Neural crest cell (in vitro differentiated cells): ENCODE results near the gene NRXN3. TPM values are rescaled to one million over a fixed set of nuclear protein-coding genes. Genes with fewer than 3 reads are reported as not detected.

Experiments
- DNase-seq: peaks from one replicate; pipeline ENCODE4 v3.0.0; 2021; ENCODE audit warnings: low read depth, mixed read lengths, low spot score
- H3K27ac Mint-ChIP-seq: one replicate; pipeline ENCODE4 v1.8.0; 2021; ENCODE audit warnings: mild to moderate bottlenecking, mixed read lengths; ENCODE audit not compliant: unreplicated experiment
- H3K27me3 Mint-ChIP-seq: 2 replicates; pipeline ENCODE4 v1.8.0; 2021; ENCODE audit warnings: low read depth, mild to moderate bottlenecking, mixed read lengths
- H3K36me3 Mint-ChIP-seq: 2 replicates; pipeline ENCODE4 v1.8.0; 2021; ENCODE audit warnings: low read depth, mild to moderate bottlenecking, mixed read lengths
- H3K4me1 Mint-ChIP-seq: 2 replicates; pipeline ENCODE4 v1.8.0; 2021; ENCODE audit warnings: mixed read lengths
- H3K4me3 Mint-ChIP-seq: one replicate; pipeline ENCODE4 v1.8.0; 2021; ENCODE audit warnings: mild to moderate bottlenecking, mixed read lengths
- H3K9me3 Mint-ChIP-seq: 2 replicates; pipeline ENCODE4 v1.8.0; 2021; ENCODE audit warnings: mixed read lengths
- total RNA-seq: library from RNA; stranded (reverse); gene quantifications from 2 replicates; pipeline ENCODE4 v1.2.1, GENCODE V29; 2021
- TF ChIP-seq, protein P1 (sequence below): fragments of 200-600 bp; sonication (generic); conservative IDR thresholded peaks from 2 replicates; pipeline ENCODE4 v1.5.0; 2021; ENCODE audit warnings: antibody characterized with exemption, mild to moderate bottlenecking

The NRXN3 gene
- total RNA-seq, 1 donor from 2014 or later, result 2.5 TPM

DNA sequence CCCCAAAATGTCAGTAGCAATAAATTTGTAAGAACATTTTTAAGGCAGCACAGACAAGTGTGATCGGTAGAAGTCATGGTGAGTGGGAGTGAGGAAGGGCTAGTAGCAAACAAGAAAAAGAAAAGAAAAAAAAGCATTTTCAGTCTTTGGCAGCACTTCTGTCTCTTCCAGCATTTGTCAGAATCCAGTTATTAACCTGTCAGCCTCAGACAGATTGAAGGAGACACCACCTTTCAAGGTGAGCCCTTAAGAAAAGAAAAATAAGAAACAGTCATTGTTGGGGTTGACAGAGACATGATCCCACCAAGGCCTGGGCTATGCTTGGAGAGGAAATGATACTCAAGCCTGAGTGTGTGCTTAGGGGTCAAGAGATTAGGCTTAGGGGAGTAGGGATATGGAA is 947.4 kb downstream of the NRXN3 start:
- Mint-ChIP-seq H3K9me3 (no peaks in the 10 kb centered on the region), H3K4me1 (peaks cover 4% of the 10 kb centered on the region), H3K36me3 (no peaks in the 10 kb centered on the region), H3K4me3 (no peak overlapping the region), H3K27ac (no peak overlapping the region), H3K27me3 (no peaks in the 10 kb centered on the region)
- no peak for DNase-seq
- TF ChIP-seq, protein P1, sequence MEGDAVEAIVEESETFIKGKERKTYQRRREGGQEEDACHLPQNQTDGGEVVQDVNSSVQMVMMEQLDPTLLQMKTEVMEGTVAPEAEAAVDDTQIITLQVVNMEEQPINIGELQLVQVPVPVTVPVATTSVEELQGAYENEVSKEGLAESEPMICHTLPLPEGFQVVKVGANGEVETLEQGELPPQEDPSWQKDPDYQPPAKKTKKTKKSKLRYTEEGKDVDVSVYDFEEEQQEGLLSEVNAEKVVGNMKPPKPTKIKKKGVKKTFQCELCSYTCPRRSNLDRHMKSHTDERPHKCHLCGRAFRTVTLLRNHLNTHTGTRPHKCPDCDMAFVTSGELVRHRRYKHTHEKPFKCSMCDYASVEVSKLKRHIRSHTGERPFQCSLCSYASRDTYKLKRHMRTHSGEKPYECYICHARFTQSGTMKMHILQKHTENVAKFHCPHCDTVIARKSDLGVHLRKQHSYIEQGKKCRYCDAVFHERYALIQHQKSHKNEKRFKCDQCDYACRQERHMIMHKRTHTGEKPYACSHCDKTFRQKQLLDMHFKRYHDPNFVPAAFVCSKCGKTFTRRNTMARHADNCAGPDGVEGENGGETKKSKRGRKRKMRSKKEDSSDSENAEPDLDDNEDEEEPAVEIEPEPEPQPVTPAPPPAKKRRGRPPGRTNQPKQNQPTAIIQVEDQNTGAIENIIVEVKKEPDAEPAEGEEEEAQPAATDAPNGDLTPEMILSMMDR, result no peak

DNA sequence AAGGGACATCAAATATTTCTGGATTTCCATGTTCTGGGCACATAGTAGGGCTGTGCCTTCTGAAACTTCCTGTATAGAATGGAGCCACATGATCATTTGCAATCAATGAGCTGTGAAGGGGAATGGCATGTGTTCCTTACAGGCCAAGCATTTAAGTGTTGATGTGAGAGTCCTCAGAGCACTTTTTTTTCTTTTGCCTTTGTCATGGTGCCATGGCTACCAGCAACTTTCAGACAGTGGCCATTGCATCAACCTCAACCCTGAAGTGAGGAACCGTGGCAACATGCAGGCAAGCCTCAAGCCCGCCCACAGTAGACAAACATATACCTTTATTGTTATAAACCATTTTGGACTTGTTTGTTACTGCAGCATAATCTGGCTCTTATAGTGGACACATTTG is 948.1 kb downstream of the NRXN3 start:
- Mint-ChIP-seq H3K27ac (no peak overlapping the region), H3K4me3 (no peak overlapping the region), H3K4me1 (no peaks in the 10 kb centered on the region), H3K9me3 (no peaks in the 10 kb centered on the region), H3K36me3 (no peaks in the 10 kb centered on the region), H3K27me3 (no peaks in the 10 kb centered on the region)
- no peak for DNase-seq
- TF ChIP-seq, protein P1, result no peak

DNA sequence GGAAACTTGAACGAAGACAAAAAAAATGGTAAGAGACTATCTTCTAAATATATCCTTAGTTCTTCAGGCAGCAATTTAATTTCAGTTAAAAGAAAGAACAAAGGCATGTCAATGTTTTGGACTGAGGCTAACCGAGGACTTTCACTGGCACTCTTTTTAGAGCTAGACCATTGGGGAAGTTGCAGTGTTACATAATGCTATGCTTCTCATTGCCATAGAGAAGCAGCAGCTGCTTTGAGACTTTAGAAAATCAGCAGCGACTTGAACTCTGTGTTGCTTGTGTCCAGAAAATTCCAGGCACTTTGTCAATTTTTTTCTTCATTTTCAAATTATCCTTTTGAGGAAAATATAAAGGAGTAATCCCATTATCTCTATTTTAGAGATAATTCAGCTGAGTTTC is 964.2 kb downstream of the NRXN3 start:
- H3K27ac Mint-ChIP-seq, result no peak overlapping the region
- peaks cover 3% of the 10 kb centered on the region for H3K9me3 Mint-ChIP-seq
- DNase-seq, result no peak
- no peaks in the 10 kb centered on the region for H3K27me3 Mint-ChIP-seq
- H3K4me3 Mint-ChIP-seq, result no peak overlapping the region
- H3K4me1 Mint-ChIP-seq, result peaks cover 16% of the 10 kb centered on the region
- TF ChIP-seq, protein P1, result no peak
- H3K36me3 Mint-ChIP-seq, result no peaks in the 10 kb centered on the region

DNA sequence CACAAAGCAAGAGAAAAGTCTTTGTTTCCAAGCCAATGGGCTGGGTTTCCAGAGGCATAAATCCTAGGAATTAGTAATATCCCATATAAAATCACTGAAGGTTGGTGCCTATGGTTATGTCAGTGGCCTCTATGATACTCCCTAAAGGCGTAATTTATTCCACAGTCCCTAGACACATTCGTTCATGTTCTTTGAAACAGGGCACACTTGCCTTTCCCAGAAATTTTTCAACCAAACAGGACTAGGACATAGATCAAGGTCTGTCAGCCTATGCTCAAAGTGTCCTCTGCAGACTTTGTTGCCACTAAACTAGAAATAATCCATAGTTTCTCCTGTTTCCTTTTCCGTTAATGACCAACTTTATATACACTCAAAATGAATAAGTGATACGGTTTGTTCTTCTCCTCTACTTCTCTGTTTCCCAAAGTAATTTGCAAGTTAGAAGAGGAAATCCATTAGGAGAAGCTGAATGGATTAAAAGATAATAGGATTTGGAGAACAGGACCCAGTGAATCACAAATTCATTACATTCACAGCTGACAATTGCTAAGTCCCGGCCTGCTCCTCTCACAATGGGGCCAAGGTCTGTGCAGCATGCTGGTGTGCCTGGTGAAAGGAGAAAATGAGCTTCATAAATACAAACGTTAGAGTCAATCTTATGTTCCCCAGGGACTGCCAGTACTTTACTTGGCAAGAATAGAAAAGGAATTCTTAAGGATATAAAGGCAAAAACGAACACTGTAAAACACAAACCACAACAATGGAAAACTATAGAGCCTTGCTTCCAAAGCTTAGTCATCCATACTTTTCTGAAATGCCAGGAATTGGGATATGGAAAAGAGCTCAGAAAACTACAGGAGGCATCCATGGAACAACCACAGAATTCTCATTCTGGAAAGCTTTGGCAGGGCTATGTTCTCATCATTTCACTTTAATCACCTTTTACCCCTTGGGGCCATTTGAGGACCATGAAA is 966.2 kb downstream of the NRXN3 start:
- no peak overlapping the region for H3K4me3 Mint-ChIP-seq
- DNase-seq, result no peak
- H3K9me3 Mint-ChIP-seq, result peaks cover 3% of the 10 kb centered on the region
- H3K4me1 Mint-ChIP-seq, result peaks cover 16% of the 10 kb centered on the region
- H3K27me3 Mint-ChIP-seq, result no peaks in the 10 kb centered on the region
- H3K27ac Mint-ChIP-seq, result no peak overlapping the region
- H3K36me3 Mint-ChIP-seq, result no peaks in the 10 kb centered on the region
- TF ChIP-seq, protein P1, result no peak

DNA sequence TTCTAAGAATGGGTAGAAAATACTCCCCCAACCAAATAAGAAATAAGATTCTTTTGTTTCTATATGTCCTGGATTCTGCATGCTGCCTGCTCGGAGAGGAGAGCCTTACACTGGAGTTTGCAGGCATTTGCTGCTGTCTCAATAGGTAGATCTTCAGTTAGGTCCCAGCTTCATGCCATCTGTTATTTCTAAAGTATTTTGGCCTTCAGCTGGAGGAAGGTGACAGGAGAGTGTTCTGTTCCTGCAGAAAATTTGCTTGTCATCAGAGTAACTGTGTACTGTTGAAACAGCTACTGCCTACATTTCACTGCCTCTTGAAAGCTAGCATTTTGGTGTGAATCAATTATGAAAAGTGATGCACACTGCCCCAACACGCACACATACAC is 966.9 kb downstream of the NRXN3 start:
- TF ChIP-seq, protein P1, result no peak
- DNase-seq, result no peak
- H3K36me3 Mint-ChIP-seq, result no peaks in the 10 kb centered on the region
- peaks cover 3% of the 10 kb centered on the region for H3K9me3 Mint-ChIP-seq
- no peak overlapping the region for H3K4me3 Mint-ChIP-seq
- no peaks in the 10 kb centered on the region for H3K27me3 Mint-ChIP-seq
- no peak overlapping the region for H3K27ac Mint-ChIP-seq
- peaks cover 16% of the 10 kb centered on the region for H3K4me1 Mint-ChIP-seq
